ENCODE data around the gene PCDH7.

PCDH7 gene

GRCh38 chr4:30724247-30724646 lies 4.1 kb downstream of the PCDH7 start:
- Histone ChIP-seq H3K9me3 (ENCODE audit: severe bottlenecking) (peaks cover 2% of the 10 kb centered on the region), H3K36me3 (no peaks in the 10 kb centered on the region), H3K27ac (no peak overlapping the region), H3K4me3 (ENCODE audit: low read depth, low read length) (no peak overlapping the region), H3K27me3 (ENCODE audit: insufficient read depth, low read depth, severe bottlenecking) (peaks cover 30% of the 10 kb centered on the region)
- no peak for DNase-seq
- no peak for TF ChIP-seq CTCF (IDR thresholded peaks at IDR 0.05; ENCODE audit: low read depth, low read length)

- H3K27me3 ChIP-seq (ENCODE audit: insufficient read depth, low read depth, severe bottlenecking), result peaks cover 24% of the 10 kb centered on the region
- DNase-seq, result no peak
- no peak for TF ChIP-seq CTCF (IDR thresholded peaks at IDR 0.05; ENCODE audit: low read depth, low read length)
- H3K36me3 ChIP-seq, result no peaks in the 10 kb centered on the region
- peaks cover 2% of the 10 kb centered on the region for H3K9me3 ChIP-seq (ENCODE audit: severe bottlenecking)
- no peak overlapping the region for H3K27ac ChIP-seq
- H3K4me3 ChIP-seq (ENCODE audit: low read depth, low read length), result no peak overlapping the region
These were observed 5.4 kb downstream of the PCDH7 start for GRCh38 chr4:30725562-30725961.

GRCh38 chr4:30726090-30726675 lies 6.0 kb downstream of the PCDH7 start:
- no peaks in the 10 kb centered on the region for H3K36me3 ChIP-seq
- no peak for DNase-seq
- H3K27me3 ChIP-seq (ENCODE audit: insufficient read depth, low read depth, severe bottlenecking), result peaks cover 18% of the 10 kb centered on the region
- H3K27ac ChIP-seq, result no peak overlapping the region
- no peak overlapping the region for H3K4me3 ChIP-seq (ENCODE audit: low read depth, low read length)
- H3K9me3 ChIP-seq (ENCODE audit: severe bottlenecking), result peaks cover 2% of the 10 kb centered on the region
- TF ChIP-seq CTCF (IDR thresholded peaks at IDR 0.05; ENCODE audit: low read depth, low read length), result no peak

- Histone ChIP-seq H3K36me3 (no peaks in the 10 kb centered on the region), H3K27me3 (ENCODE audit: insufficient read depth, low read depth, severe bottlenecking) (peaks cover 8% of the 10 kb centered on the region), H3K9me3 (ENCODE audit: severe bottlenecking) (peaks cover 2% of the 10 kb centered on the region), H3K27ac (no peak overlapping the region), H3K4me3 (ENCODE audit: low read depth, low read length) (no peak overlapping the region)
- TF ChIP-seq CTCF (IDR thresholded peaks at IDR 0.05; ENCODE audit: low read depth, low read length), result no peak
- no peak for DNase-seq
These were observed 7.2 kb downstream of the PCDH7 start for GRCh38 chr4:30727409-30727808.

GRCh38 chr4:30728311-30728710 lies 8.1 kb downstream of the PCDH7 start:
- no peak for DNase-seq
- TF ChIP-seq CTCF (IDR thresholded peaks at IDR 0.05; ENCODE audit: low read depth, low read length), result no peak
- no peaks in the 10 kb centered on the region for H3K36me3 ChIP-seq
- H3K27me3 ChIP-seq (ENCODE audit: insufficient read depth, low read depth, severe bottlenecking), result no peaks in the 10 kb centered on the region
- H3K27ac ChIP-seq, result no peak overlapping the region
- H3K9me3 ChIP-seq (ENCODE audit: severe bottlenecking), result no peaks in the 10 kb centered on the region
- no peak overlapping the region for H3K4me3 ChIP-seq (ENCODE audit: low read depth, low read length)

GRCh38 chr4:30743897-30744296 lies 23.7 kb downstream of the PCDH7 start:
- H3K4me3 ChIP-seq (ENCODE audit: low read depth, low read length), result no peak overlapping the region
- H3K36me3 ChIP-seq, result no peaks in the 10 kb centered on the region
- no peak overlapping the region for H3K27ac ChIP-seq
- no peaks in the 10 kb centered on the region for H3K27me3 ChIP-seq (ENCODE audit: insufficient read depth, low read depth, severe bottlenecking)
- no peak for DNase-seq
- TF ChIP-seq CTCF (IDR thresholded peaks at IDR 0.05; ENCODE audit: low read depth, low read length), result no peak
- H3K9me3 ChIP-seq (ENCODE audit: severe bottlenecking), result no peaks in the 10 kb centered on the region
